ENCODE data around the gene LATS1. TPM values are rescaled to one million over a fixed set of nuclear protein-coding genes. Genes with fewer than 3 reads are reported as not detected.
"Not testable (repeated sequence)": the region's sequence is repeated elsewhere in the genome, so short reads cannot be mapped to it uniquely, and the experiment has no call there.

Gene LATS1
- 25.7 TPM for total RNA-seq
- long read RNA-seq, partial matches to known transcripts = 1 of 7 reads
- long read RNA-seq, other reads (novel, unspliced or antisense) = 2 of 7 reads

- peak; percentile 97 for DNase-seq (ENCODE audit: low spot score)
Observed at GRCh38 chr6:149717588-149718458, at the start of gene LATS1. Gene LATS1 (minus strand): TSS chr6:149718101. CDS start chr6:149702126, 15,975 bp downstream.

- DNase-seq (ENCODE audit: low spot score) = no peak
Observed at GRCh38 chr6:149766156-149766769, 48.4 kb upstream of the LATS1 start.

- DNase-seq (ENCODE audit: low spot score) = no peak
Observed at GRCh38 chr6:149763866-149764265, 46.0 kb upstream of the LATS1 start.

- DNase-seq (ENCODE audit: low spot score) = no peak
Observed at GRCh38 chr6:149761438-149761837, 43.5 kb upstream of the LATS1 start.

- DNase-seq (ENCODE audit: low spot score) = no peak
Observed at GRCh38 chr6:149756261-149756636, 38.3 kb upstream of the LATS1 start.

- no peak for DNase-seq (ENCODE audit: low spot score)
Observed at GRCh38 chr6:149755300-149756260, 37.7 kb upstream of the LATS1 start.

- DNase-seq (ENCODE audit: low spot score) = no peak
Observed at GRCh38 chr6:149754548-149754947, 36.6 kb upstream of the LATS1 start.

GRCh38 chr6:149753374-149753637 lies 35.4 kb upstream of the LATS1 start:
- peak; percentile 64 for DNase-seq (ENCODE audit: low spot score)

- DNase-seq (ENCODE audit: low spot score) = no peak
Observed at GRCh38 chr6:149752600-149753373, 34.9 kb upstream of the LATS1 start.

GRCh38 chr6:149751920-149752319 lies 34.0 kb upstream of the LATS1 start:
- not testable (repeated sequence) for DNase-seq (ENCODE audit: low spot score)

GRCh38 chr6:149751239-149751638 lies 33.3 kb upstream of the LATS1 start:
- peak; percentile 43 for DNase-seq (ENCODE audit: low spot score)

GRCh38 chr6:149750136-149750609 lies 32.3 kb upstream of the LATS1 start:
- DNase-seq (ENCODE audit: low spot score) = peak; percentile 90

GRCh38 chr6:149749594-149750135 lies 31.8 kb upstream of the LATS1 start, which contains the start of gene PCMT1:
Gene PCMT1 (plus strand): TSS chr6:149749741. CDS start chr6:149749902, 161 bp downstream.
- peak; percentile 97 for DNase-seq (ENCODE audit: low spot score)

GRCh38 chr6:149749082-149749593 lies 31.2 kb upstream of the LATS1 start:
- DNase-seq (ENCODE audit: low spot score) = not testable (repeated sequence)

GRCh38 chr6:149746147-149746946 lies 28.4 kb upstream of the LATS1 start, which contains the start of gene NUP43:
Gene NUP43 (minus strand): TSS chr6:149746529. CDS start chr6:149746495, 34 bp downstream.
- peak; percentile 94 for DNase-seq (ENCODE audit: low spot score)

- not testable (repeated sequence) for DNase-seq (ENCODE audit: low spot score)
Observed at GRCh38 chr6:149745252-149745651, 27.4 kb upstream of the LATS1 start.

GRCh38 chr6:149734915-149735314 lies 17.0 kb upstream of the LATS1 start:
- DNase-seq (ENCODE audit: low spot score) = no peak

- DNase-seq (ENCODE audit: low spot score) = no peak
Observed at GRCh38 chr6:149733089-149733720, 15.3 kb upstream of the LATS1 start.
